ENCODE data around the gene APH1B. TPM values are rescaled to one million over a fixed set of nuclear protein-coding genes. Genes with fewer than 3 reads are reported as not detected.

Gene APH1B
- total RNA-seq, 1 donor from 2014 or later = 12.1 TPM

GRCh38 chr15:63334821-63335220, 57.4 kb downstream of the APH1B start:
- H3K4me3 ChIP-seq (ENCODE audit: low read depth, low read length) = no peak overlapping the region
- no peak for TF ChIP-seq CTCF (IDR thresholded peaks at IDR 0.05; ENCODE audit: insufficient read depth, low read length, poor library complexity, severe bottlenecking)
- no peaks in the 10 kb centered on the region for H3K27me3 ChIP-seq (ENCODE audit: control insufficient read depth, insufficient read depth, low read length)
- no peak for DNase-seq (ENCODE audit: low read depth)
- no peaks in the 10 kb centered on the region for H3K36me3 ChIP-seq (ENCODE audit: control insufficient read depth, insufficient read depth, low read length)

GRCh38 chr15:63335543-63336240, 58.3 kb downstream of the APH1B start:
- H3K36me3 ChIP-seq (ENCODE audit: control insufficient read depth, insufficient read depth, low read length) = no peaks in the 10 kb centered on the region
- no peak for TF ChIP-seq CTCF (IDR thresholded peaks at IDR 0.05; ENCODE audit: insufficient read depth, low read length, poor library complexity, severe bottlenecking)
- H3K4me3 ChIP-seq (ENCODE audit: low read depth, low read length) = no peak overlapping the region
- no peak for DNase-seq (ENCODE audit: low read depth)
- H3K27me3 ChIP-seq (ENCODE audit: control insufficient read depth, insufficient read depth, low read length) = no peaks in the 10 kb centered on the region

GRCh38 chr15:63337046-63337445, 59.6 kb downstream of the APH1B start:
- Histone ChIP-seq H3K36me3 (ENCODE audit: control insufficient read depth, insufficient read depth, low read length) (no peaks in the 10 kb centered on the region), H3K4me3 (ENCODE audit: low read depth, low read length) (no peak overlapping the region), H3K27me3 (ENCODE audit: control insufficient read depth, insufficient read depth, low read length) (no peaks in the 10 kb centered on the region)
- no peak for TF ChIP-seq CTCF (IDR thresholded peaks at IDR 0.05; ENCODE audit: insufficient read depth, low read length, poor library complexity, severe bottlenecking)
- no peak for DNase-seq (ENCODE audit: low read depth)

GRCh38 chr15:63338170-63338569, 60.8 kb downstream of the APH1B start:
- no peak for TF ChIP-seq CTCF (IDR thresholded peaks at IDR 0.05; ENCODE audit: insufficient read depth, low read length, poor library complexity, severe bottlenecking)
- Histone ChIP-seq H3K4me3 (ENCODE audit: low read depth, low read length) (no peak overlapping the region), H3K27me3 (ENCODE audit: control insufficient read depth, insufficient read depth, low read length) (no peaks in the 10 kb centered on the region), H3K36me3 (ENCODE audit: control insufficient read depth, insufficient read depth, low read length) (no peaks in the 10 kb centered on the region)
- peak; percentile 82 for DNase-seq (ENCODE audit: low read depth)

- Histone ChIP-seq H3K27me3 (ENCODE audit: control insufficient read depth, insufficient read depth, low read length) (no peaks in the 10 kb centered on the region), H3K36me3 (ENCODE audit: control insufficient read depth, insufficient read depth, low read length) (no peaks in the 10 kb centered on the region), H3K4me3 (ENCODE audit: low read depth, low read length) (no peak overlapping the region)
- TF ChIP-seq CTCF (IDR thresholded peaks at IDR 0.05; ENCODE audit: insufficient read depth, low read length, poor library complexity, severe bottlenecking) = no peak
- DNase-seq (ENCODE audit: low read depth) = no peak
These were observed 61.8 kb downstream of the APH1B start for GRCh38 chr15:63339006-63339766.

Measured in kidney epithelial cell (primary cell).